Endothelial cell (in vitro differentiated cells): ENCODE data around the gene DCXR. TPM values are rescaled to one million over a fixed set of nuclear protein-coding genes. Genes with fewer than 3 reads are reported as not detected.

Experiments used
- DNase-seq: peaks from one replicate; pipeline ENCODE4 v3.0.0; 2021; ENCODE audit warnings: low spot score
- H3K27ac Mint-ChIP-seq: one replicate; pipeline ENCODE4 v1.8.0; 2021; ENCODE audit warnings: mixed read lengths, inconsistent platforms; ENCODE audit not compliant: unreplicated experiment
- H3K27me3 Mint-ChIP-seq: one replicate; pipeline ENCODE4 v1.8.0; 2021; ENCODE audit warnings: mild to moderate bottlenecking, moderate library complexity, mixed read lengths, inconsistent platforms; ENCODE audit not compliant: unreplicated experiment
- H3K36me3 Mint-ChIP-seq: one replicate; pipeline ENCODE4 v1.8.0; 2021; ENCODE audit warnings: mild to moderate bottlenecking, low read depth, mixed read lengths, inconsistent platforms; ENCODE audit not compliant: unreplicated experiment
- H3K4me1 Mint-ChIP-seq: one replicate; pipeline ENCODE4 v1.8.0; 2021; ENCODE audit warnings: mild to moderate bottlenecking, mixed read lengths, inconsistent platforms; ENCODE audit not compliant: unreplicated experiment
- H3K4me3 Mint-ChIP-seq: one replicate; pipeline ENCODE4 v1.8.0; 2021; ENCODE audit warnings: mild to moderate bottlenecking, mixed read lengths, inconsistent platforms; ENCODE audit not compliant: unreplicated experiment
- H3K9me3 Mint-ChIP-seq: one replicate; pipeline ENCODE4 v1.8.0; 2021; ENCODE audit warnings: mixed read lengths, inconsistent platforms; ENCODE audit not compliant: unreplicated experiment
- CTCF ChIP-seq: fragments of 200-600 bp; sonication (generic); IDR thresholded peaks from one replicate; pipeline ENCODE4 v1.5.0; 2021; ENCODE audit warnings: antibody characterized with exemption; ENCODE audit not compliant: unreplicated experiment
- total RNA-seq: library from RNA; stranded (reverse); fragmentation: NEBNext Ultra II Directional; extraction: Animal tissue kit (Norgen Biotek cat#: 25700); gene quantifications from one replicate; pipeline ENCODE4 v1.2.1, GENCODE V29; 2021; ENCODE audit not compliant: unreplicated experiment

The DCXR gene
- total RNA-seq, 1 donor from 2014 or later: 30.8 TPM

GRCh38 chr17:82006468-82007227 is 30.8 kb downstream of the DCXR start:
- peaks cover 4% of the 10 kb centered on the region for H3K4me1 Mint-ChIP-seq
- H3K4me3 Mint-ChIP-seq: no peak overlapping the region
- H3K27ac Mint-ChIP-seq: peak overlapping the region; percentile 43
- no peak for DNase-seq
- H3K27me3 Mint-ChIP-seq: peaks cover 8% of the 10 kb centered on the region
- TF ChIP-seq CTCF: no peak
- H3K36me3 Mint-ChIP-seq: no peaks in the 10 kb centered on the region
- H3K9me3 Mint-ChIP-seq: no peaks in the 10 kb centered on the region

GRCh38 chr17:82005701-82006348 is 31.7 kb downstream of the DCXR start:
- no peak for DNase-seq
- Mint-ChIP-seq H3K9me3 (no peaks in the 10 kb centered on the region), H3K27ac (peak overlapping the region; percentile 43), H3K4me3 (no peak overlapping the region), H3K36me3 (no peaks in the 10 kb centered on the region), H3K4me1 (peaks cover 4% of the 10 kb centered on the region), H3K27me3 (peaks cover 8% of the 10 kb centered on the region)
- TF ChIP-seq CTCF: no peak

- H3K27me3 Mint-ChIP-seq: peaks cover 6% of the 10 kb centered on the region
- no peaks in the 10 kb centered on the region for H3K36me3 Mint-ChIP-seq
- DNase-seq: no peak
- no peaks in the 10 kb centered on the region for H3K9me3 Mint-ChIP-seq
- TF ChIP-seq CTCF: no peak
- peaks cover 4% of the 10 kb centered on the region for H3K4me1 Mint-ChIP-seq
- no peak overlapping the region for H3K27ac Mint-ChIP-seq
- H3K4me3 Mint-ChIP-seq: no peak overlapping the region
Observed at GRCh38 chr17:82004517-82005455, 32.7 kb downstream of the DCXR start.

- no peak overlapping the region for H3K27ac Mint-ChIP-seq
- no peaks in the 10 kb centered on the region for H3K9me3 Mint-ChIP-seq
- no peaks in the 10 kb centered on the region for H3K36me3 Mint-ChIP-seq
- no peak for TF ChIP-seq CTCF
- peaks cover 6% of the 10 kb centered on the region for H3K27me3 Mint-ChIP-seq
- no peak for DNase-seq
- H3K4me3 Mint-ChIP-seq: no peak overlapping the region
- peaks cover 4% of the 10 kb centered on the region for H3K4me1 Mint-ChIP-seq
Observed at GRCh38 chr17:82003411-82004381, 33.8 kb downstream of the DCXR start.
